GM10266 (cell line): ENCODE data around the gene RANBP3L.

Source experiments
- DNase-seq: peaks from one replicate; pipeline ENCODE4 v3.0.0; 2012; ENCODE audit errors: extremely low spot score
- TF ChIP-seq, protein P1 (sequence below): IDR thresholded peaks from 2 replicates; pipeline ENCODE4 v1.5.1; 2012; ENCODE audit warnings: mild to moderate bottlenecking, low read depth; ENCODE audit not compliant: control insufficient read depth, insufficient read depth; ENCODE audit errors: missing control alignments

The RANBP3L gene

GRCh38 chr5:36270175-36270574, 31.5 kb downstream of the RANBP3L start:
- no peak for DNase-seq
- TF ChIP-seq, protein P1, sequence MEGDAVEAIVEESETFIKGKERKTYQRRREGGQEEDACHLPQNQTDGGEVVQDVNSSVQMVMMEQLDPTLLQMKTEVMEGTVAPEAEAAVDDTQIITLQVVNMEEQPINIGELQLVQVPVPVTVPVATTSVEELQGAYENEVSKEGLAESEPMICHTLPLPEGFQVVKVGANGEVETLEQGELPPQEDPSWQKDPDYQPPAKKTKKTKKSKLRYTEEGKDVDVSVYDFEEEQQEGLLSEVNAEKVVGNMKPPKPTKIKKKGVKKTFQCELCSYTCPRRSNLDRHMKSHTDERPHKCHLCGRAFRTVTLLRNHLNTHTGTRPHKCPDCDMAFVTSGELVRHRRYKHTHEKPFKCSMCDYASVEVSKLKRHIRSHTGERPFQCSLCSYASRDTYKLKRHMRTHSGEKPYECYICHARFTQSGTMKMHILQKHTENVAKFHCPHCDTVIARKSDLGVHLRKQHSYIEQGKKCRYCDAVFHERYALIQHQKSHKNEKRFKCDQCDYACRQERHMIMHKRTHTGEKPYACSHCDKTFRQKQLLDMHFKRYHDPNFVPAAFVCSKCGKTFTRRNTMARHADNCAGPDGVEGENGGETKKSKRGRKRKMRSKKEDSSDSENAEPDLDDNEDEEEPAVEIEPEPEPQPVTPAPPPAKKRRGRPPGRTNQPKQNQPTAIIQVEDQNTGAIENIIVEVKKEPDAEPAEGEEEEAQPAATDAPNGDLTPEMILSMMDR, result no peak

- TF ChIP-seq, protein P1, result no peak
Measured at GRCh38 chr5:36269478-36269877, 32.2 kb downstream of the RANBP3L start.

GRCh38 chr5:36267905-36268304, 33.8 kb downstream of the RANBP3L start:
- TF ChIP-seq, protein P1, result no peak
- DNase-seq, result no peak

More at GRCh38 chr5:36269478-36269877, 32.2 kb downstream of the RANBP3L start:
- DNase-seq, result no peak

DNA sequence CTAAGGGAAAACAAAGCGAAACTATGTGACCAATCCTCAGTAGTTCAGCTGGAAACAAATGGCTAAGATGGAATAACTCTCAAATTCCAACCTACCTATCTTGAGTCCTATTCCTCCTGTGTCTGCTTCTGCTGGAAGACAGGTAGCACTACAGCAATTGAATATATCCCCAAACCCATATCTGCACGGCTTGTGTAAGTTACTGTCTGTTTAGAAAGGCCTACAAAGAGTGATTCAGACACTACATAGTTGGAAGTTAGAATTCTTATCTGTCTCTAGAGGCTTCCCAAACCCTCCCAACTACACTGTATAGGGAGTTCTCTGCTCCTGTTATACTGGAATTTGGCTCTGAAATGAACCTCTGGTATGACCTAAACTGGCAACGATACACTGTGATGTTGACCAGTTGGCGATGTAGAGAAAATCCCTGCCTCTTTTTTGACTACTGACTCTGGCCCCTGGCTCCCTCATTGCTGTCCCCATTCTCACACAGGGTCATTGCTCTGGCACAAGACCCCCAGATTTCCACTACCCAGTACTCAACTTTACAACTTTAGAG, 37.4 kb downstream of the RANBP3L start:
- no peak for DNase-seq
- TF ChIP-seq, protein P1, result no peak

DNA sequence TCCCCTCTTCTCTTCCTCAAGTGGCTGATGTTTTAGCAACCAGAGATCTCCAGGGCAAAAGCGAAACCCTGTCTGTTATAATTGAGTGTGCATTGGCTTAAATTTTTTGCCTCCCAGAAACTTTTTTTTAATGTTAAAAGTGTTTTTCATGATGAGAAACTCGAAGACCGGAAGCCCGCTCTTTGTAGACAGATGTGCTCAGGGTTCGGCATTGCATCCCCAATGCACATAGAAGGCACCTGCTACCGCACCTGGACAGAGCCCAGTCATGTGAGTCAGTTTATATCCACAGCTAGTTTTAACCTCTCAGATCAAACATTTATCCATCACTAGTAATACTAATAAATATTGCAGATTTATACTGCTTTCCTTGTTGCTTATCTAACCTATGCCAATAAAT, 40.5 kb downstream of the RANBP3L start:
- TF ChIP-seq, protein P1, result no peak
- DNase-seq, result no peak

- DNase-seq, result no peak
- TF ChIP-seq, protein P1, result no peak
Measured at GRCh38 chr5:36253575-36253974, 48.1 kb downstream of the RANBP3L start.

- TF ChIP-seq, protein P1, result no peak
- no peak for DNase-seq
Measured at GRCh38 chr5:36252722-36253365, 48.9 kb downstream of the RANBP3L start.
